Sigmoid colon (tissue), 3 donors: ENCODE data around the gene NECTIN4.

Experiments used
- CTCF ChIP-seq, 4 experiments: fragments of 450-650 bp in 3 of 4; fragments of 200-600 bp in 1 of 4; IDR thresholded peaks; one replicate each; pipeline ENCODE4 v1.5.1; 2016 to 2019; ENCODE audit warnings: antibody characterized with exemption in 4 of 4, mild to moderate bottlenecking in 3 of 4, moderate library complexity in 2 of 4
- POLR2A ChIP-seq, 2 donors: fragments of 450-650 bp; IDR thresholded peaks; one replicate each; pipeline ENCODE4 v1.6.1; 2016; ENCODE audit warnings: antibody characterized with exemption in 2 of 2, mild to moderate bottlenecking in 2 of 2, moderate library complexity in 2 of 2

- TF ChIP-seq POLR2A (IDR thresholded peaks at IDR 0.05) (no peak), CTCF (IDR thresholded peaks at IDR 0.05) (no peak)
These were observed 67.4 kb downstream of the NECTIN4 start for GRCh38 chr1:161021970-161022353.
